Measurements from ENCODE around the gene CLK2.
"Not testable (repeated sequence)": the region's sequence is repeated elsewhere in the genome, so short reads cannot be mapped to it uniquely, and the experiment has no call there.

The CLK2 gene

GRCh38 chr1:155296661-155297060 is 23.4 kb upstream of the CLK2 start:
- 89 to 93% methylated on average over 3 of the region's 3 CpGs for WGBS, 2 experiments
- Histone ChIP-seq H3K36me3 (ENCODE audit: control insufficient read depth, insufficient read depth, low read length) (no peaks in the 10 kb centered on the region), H3K4me3 (ENCODE audit: insufficient read depth, low read depth, low read length) (no peak overlapping the region), H3K4me1 (ENCODE audit: control insufficient read depth, insufficient read depth, low read length) (no peaks in the 10 kb centered on the region), H3K9me3 (ENCODE audit: control insufficient read depth, low read length) (no peaks in the 10 kb centered on the region), H3K27ac (ENCODE audit: insufficient read depth, low read depth, low read length, poor library complexity, severe bottlenecking) (no peak overlapping the region), H3K27me3 (ENCODE audit: control insufficient read depth, insufficient read depth, low read length, poor library complexity, severe bottlenecking) (peaks cover 48% of the 10 kb centered on the region)

GRCh38 chr1:155295942-155296267 is 22.6 kb upstream of the CLK2 start:
- H3K4me3 ChIP-seq (ENCODE audit: insufficient read depth, low read depth, low read length): no peak overlapping the region

GRCh38 chr1:155295183-155295941 is 22.1 kb upstream of the CLK2 start:
- WGBS, 2 experiments: 8 to 10% methylated on average over 47 of the region's 47 CpGs
- H3K27me3 ChIP-seq (ENCODE audit: control insufficient read depth, insufficient read depth, low read length, poor library complexity, severe bottlenecking): peaks cover 48% of the 10 kb centered on the region
- H3K4me3 ChIP-seq (ENCODE audit: insufficient read depth, low read depth, low read length): peak overlapping the region; percentile 40

More at GRCh38 chr1:155295942-155296267, 22.6 kb upstream of the CLK2 start:
- Histone ChIP-seq H3K36me3 (ENCODE audit: control insufficient read depth, insufficient read depth, low read length) (no peaks in the 10 kb centered on the region), H3K9me3 (ENCODE audit: control insufficient read depth, low read length) (no peaks in the 10 kb centered on the region), H3K4me1 (ENCODE audit: control insufficient read depth, insufficient read depth, low read length) (no peaks in the 10 kb centered on the region), H3K27me3 (ENCODE audit: control insufficient read depth, insufficient read depth, low read length, poor library complexity, severe bottlenecking) (peaks cover 48% of the 10 kb centered on the region), H3K27ac (ENCODE audit: insufficient read depth, low read depth, low read length, poor library complexity, severe bottlenecking) (no peak overlapping the region)
- WGBS, 2 experiments: 83 to 87% methylated on average over 7 of the region's 7 CpGs

GRCh38 chr1:155294520-155295182 is 21.3 kb upstream of the CLK2 start:
- H3K36me3 ChIP-seq (ENCODE audit: control insufficient read depth, insufficient read depth, low read length): no peaks in the 10 kb centered on the region
- 47 to 50% methylated on average over 46 of the region's 46 CpGs for WGBS, 2 experiments

More at GRCh38 chr1:155295183-155295941, 22.1 kb upstream of the CLK2 start:
- Histone ChIP-seq H3K4me1 (ENCODE audit: control insufficient read depth, insufficient read depth, low read length) (no peaks in the 10 kb centered on the region), H3K36me3 (ENCODE audit: control insufficient read depth, insufficient read depth, low read length) (no peaks in the 10 kb centered on the region), H3K9me3 (ENCODE audit: control insufficient read depth, low read length) (no peaks in the 10 kb centered on the region), H3K27ac (ENCODE audit: insufficient read depth, low read depth, low read length, poor library complexity, severe bottlenecking) (no peak overlapping the region)

GRCh38 chr1:155293086-155293749 is 19.9 kb upstream of the CLK2 start:
- WGBS, 2 experiments: 89 to 90% methylated on average over 17 of the region's 17 CpGs
- no peaks in the 10 kb centered on the region for H3K36me3 ChIP-seq (ENCODE audit: control insufficient read depth, insufficient read depth, low read length)
- H3K27ac ChIP-seq (ENCODE audit: insufficient read depth, low read depth, low read length, poor library complexity, severe bottlenecking): no peak overlapping the region
- no peaks in the 10 kb centered on the region for H3K4me1 ChIP-seq (ENCODE audit: control insufficient read depth, insufficient read depth, low read length)
- H3K4me3 ChIP-seq (ENCODE audit: insufficient read depth, low read depth, low read length): no peak overlapping the region
- peaks cover 48% of the 10 kb centered on the region for H3K27me3 ChIP-seq (ENCODE audit: control insufficient read depth, insufficient read depth, low read length, poor library complexity, severe bottlenecking)
- no peaks in the 10 kb centered on the region for H3K9me3 ChIP-seq (ENCODE audit: control insufficient read depth, low read length)

More at GRCh38 chr1:155294520-155295182, 21.3 kb upstream of the CLK2 start:
- peak overlapping the region; percentile 40 for H3K4me3 ChIP-seq (ENCODE audit: insufficient read depth, low read depth, low read length)
- H3K27ac ChIP-seq (ENCODE audit: insufficient read depth, low read depth, low read length, poor library complexity, severe bottlenecking): no peak overlapping the region
- H3K4me1 ChIP-seq (ENCODE audit: control insufficient read depth, insufficient read depth, low read length): no peaks in the 10 kb centered on the region
- H3K9me3 ChIP-seq (ENCODE audit: control insufficient read depth, low read length): no peaks in the 10 kb centered on the region
- peaks cover 48% of the 10 kb centered on the region for H3K27me3 ChIP-seq (ENCODE audit: control insufficient read depth, insufficient read depth, low read length, poor library complexity, severe bottlenecking)

GRCh38 chr1:155291006-155291405 is 17.7 kb upstream of the CLK2 start:
- H3K4me3 ChIP-seq (ENCODE audit: insufficient read depth, low read depth, low read length); H3K36me3 ChIP-seq (ENCODE audit: control insufficient read depth, insufficient read depth, low read length); H3K4me1 ChIP-seq (ENCODE audit: control insufficient read depth, insufficient read depth, low read length); H3K27ac ChIP-seq (ENCODE audit: insufficient read depth, low read depth, low read length, poor library complexity, severe bottlenecking); H3K9me3 ChIP-seq (ENCODE audit: control insufficient read depth, low read length): not testable (repeated sequence)
- 88 to 89% methylated on average over 10 of the region's 10 CpGs for WGBS, 2 experiments
- peaks cover 34% of the 10 kb centered on the region for H3K27me3 ChIP-seq (ENCODE audit: control insufficient read depth, insufficient read depth, low read length, poor library complexity, severe bottlenecking)

- WGBS, 2 experiments: 93% methylated on average over 21 of the region's 21 CpGs
- H3K9me3 ChIP-seq (ENCODE audit: control insufficient read depth, low read length): no peaks in the 10 kb centered on the region
Measured at GRCh38 chr1:155287987-155288543, 14.8 kb upstream of the CLK2 start.

GRCh38 chr1:155286544-155286943 is 13.2 kb upstream of the CLK2 start:
- H3K27me3 ChIP-seq (ENCODE audit: control insufficient read depth, insufficient read depth, low read length, poor library complexity, severe bottlenecking): no peaks in the 10 kb centered on the region
- H3K36me3 ChIP-seq (ENCODE audit: control insufficient read depth, insufficient read depth, low read length): no peaks in the 10 kb centered on the region
- no peaks in the 10 kb centered on the region for H3K4me1 ChIP-seq (ENCODE audit: control insufficient read depth, insufficient read depth, low read length)
- H3K9me3 ChIP-seq (ENCODE audit: control insufficient read depth, low read length): no peaks in the 10 kb centered on the region
- H3K27ac ChIP-seq (ENCODE audit: insufficient read depth, low read depth, low read length, poor library complexity, severe bottlenecking): no peak overlapping the region
- WGBS, 2 experiments: 91 to 93% methylated on average over 2 of the region's 2 CpGs
- no peak overlapping the region for H3K4me3 ChIP-seq (ENCODE audit: insufficient read depth, low read depth, low read length)

More at GRCh38 chr1:155287987-155288543, 14.8 kb upstream of the CLK2 start:
- Histone ChIP-seq H3K4me1 (ENCODE audit: control insufficient read depth, insufficient read depth, low read length) (no peaks in the 10 kb centered on the region), H3K27me3 (ENCODE audit: control insufficient read depth, insufficient read depth, low read length, poor library complexity, severe bottlenecking) (peaks cover 5% of the 10 kb centered on the region), H3K36me3 (ENCODE audit: control insufficient read depth, insufficient read depth, low read length) (no peaks in the 10 kb centered on the region), H3K27ac (ENCODE audit: insufficient read depth, low read depth, low read length, poor library complexity, severe bottlenecking) (no peak overlapping the region), H3K4me3 (ENCODE audit: insufficient read depth, low read depth, low read length) (no peak overlapping the region)

- Histone ChIP-seq H3K4me1 (ENCODE audit: control insufficient read depth, insufficient read depth, low read length) (no peaks in the 10 kb centered on the region), H3K27ac (ENCODE audit: insufficient read depth, low read depth, low read length, poor library complexity, severe bottlenecking) (no peak overlapping the region), H3K4me3 (ENCODE audit: insufficient read depth, low read depth, low read length) (no peak overlapping the region), H3K36me3 (ENCODE audit: control insufficient read depth, insufficient read depth, low read length) (no peaks in the 10 kb centered on the region), H3K27me3 (ENCODE audit: control insufficient read depth, insufficient read depth, low read length, poor library complexity, severe bottlenecking) (no peaks in the 10 kb centered on the region), H3K9me3 (ENCODE audit: control insufficient read depth, low read length) (no peaks in the 10 kb centered on the region)
- WGBS, 2 experiments: 96% methylated on average over 18 of the region's 18 CpGs
Measured at GRCh38 chr1:155285631-155286044, 12.3 kb upstream of the CLK2 start.

- Histone ChIP-seq H3K36me3 (ENCODE audit: control insufficient read depth, insufficient read depth, low read length) (no peaks in the 10 kb centered on the region), H3K9me3 (ENCODE audit: control insufficient read depth, low read length) (no peaks in the 10 kb centered on the region), H3K4me3 (ENCODE audit: insufficient read depth, low read depth, low read length) (no peak overlapping the region), H3K4me1 (ENCODE audit: control insufficient read depth, insufficient read depth, low read length) (no peaks in the 10 kb centered on the region), H3K27ac (ENCODE audit: insufficient read depth, low read depth, low read length, poor library complexity, severe bottlenecking) (no peak overlapping the region), H3K27me3 (ENCODE audit: control insufficient read depth, insufficient read depth, low read length, poor library complexity, severe bottlenecking) (no peaks in the 10 kb centered on the region)
- WGBS, 2 experiments: 93 to 95% methylated on average over 14 of the region's 14 CpGs
Measured at GRCh38 chr1:155285063-155285462, 11.8 kb upstream of the CLK2 start.
